ENCODE data around the gene STX1B. TPM values are rescaled to one million over a fixed set of nuclear protein-coding genes. Genes with fewer than 3 reads are reported as not detected.
"Not testable (repeated sequence)": the region's sequence is repeated elsewhere in the genome, so short reads cannot be mapped to it uniquely, and the experiment has no call there.

STX1B gene
- total RNA-seq, 3 donors from 2014 or later (not counting 1 experiment from before 2014, with no cell fraction given) = 0.14 to 1.6 (median 0.32) TPM

- peak overlapping the region; percentile 55 for H3K27ac ChIP-seq (ENCODE audit: low read length)
- DNase-seq = peak; percentile 68 to 86
- peak; percentile 81 for TF ChIP-seq CTCF (IDR thresholded peaks at IDR 0.05)
- H3K4me3 Mint-ChIP-seq = peak overlapping the region; percentile 81
- H3K27me3 ChIP-seq (ENCODE audit: control insufficient read depth, insufficient read depth, low read length) = no peaks in the 10 kb centered on the region
- no peaks in the 10 kb centered on the region for H3K27me3 Mint-ChIP-seq (ENCODE audit: low read depth in 2 of 2)
- intact Hi-C loops (cut with micrococcal nuclease) = loop anchor here (1.0 kb wide), 1 partner anchor 98 kb away; no protein-coding TSS in a partner anchor
- no peaks in the 10 kb centered on the region for H3K9me3 ChIP-seq (ENCODE audit: control insufficient read depth, insufficient read depth, low read length)
- H3K36me3 Mint-ChIP-seq = no peaks in the 10 kb centered on the region
- no peaks in the 10 kb centered on the region for H3K36me3 ChIP-seq (ENCODE audit: control insufficient read depth, insufficient read depth, low read length)
- no peaks in the 10 kb centered on the region for H3K9me3 Mint-ChIP-seq
- WGBS (ENCODE audit: insufficient coverage) = 19% methylated on average over 15 of the region's 15 CpGs
- peak overlapping the region; percentile 21 for H3K4me3 ChIP-seq (ENCODE audit: low read length)
- peak; percentile 99 for ATAC-seq
- peaks cover 16% of the 10 kb centered on the region for H3K4me1 ChIP-seq (ENCODE audit: control insufficient read depth, insufficient read depth, low read length)
- H3K4me1 Mint-ChIP-seq = peaks cover 22 to 33% of the 10 kb centered on the region in 2 donors
- H3K27ac Mint-ChIP-seq = peak overlapping the region; percentile 68 to 78
Measured at GRCh38 chr16:30941600-30942425, 68.6 kb downstream of the STX1B start.

- intact Hi-C loops (cut with micrococcal nuclease); H3K27ac Mint-ChIP-seq; H3K27me3 Mint-ChIP-seq (ENCODE audit: low read depth in 2 of 2); DNase-seq; H3K27me3 ChIP-seq (ENCODE audit: control insufficient read depth, insufficient read depth, low read length); H3K4me3 Mint-ChIP-seq; H3K4me3 ChIP-seq (ENCODE audit: low read length); ATAC-seq; H3K27ac ChIP-seq (ENCODE audit: low read length); H3K9me3 Mint-ChIP-seq; H3K9me3 ChIP-seq (ENCODE audit: control insufficient read depth, insufficient read depth, low read length); H3K36me3 ChIP-seq (ENCODE audit: control insufficient read depth, insufficient read depth, low read length); H3K36me3 Mint-ChIP-seq: not testable (repeated sequence)
- peaks cover 16% of the 10 kb centered on the region for H3K4me1 ChIP-seq (ENCODE audit: control insufficient read depth, insufficient read depth, low read length)
- WGBS (ENCODE audit: insufficient coverage) = 96% methylated on average over 8 of the region's 8 CpGs
- peaks cover 26 to 39% of the 10 kb centered on the region in 2 donors for H3K4me1 Mint-ChIP-seq
Measured at GRCh38 chr16:30939571-30939970, 70.9 kb downstream of the STX1B start.

Other genes with a start within 250 kb of the STX1B start
- gene CFAP119, start 248.6 kb downstream of the STX1B start, total RNA-seq = 1 to 10 TPM; 3.4 to 5.1 (median 4.9) TPM
- gene RNF40, start 248.3 kb downstream of the STX1B start, total RNA-seq = 100 to 1,000 TPM; 153 to 167 (median 161) TPM
- gene ZNF629, start 223.4 kb downstream of the STX1B start, total RNA-seq = 1 to 10 TPM in 2 of 3 donors, under 1 TPM in 1; 0.96 to 1.9 (median 1.8) TPM
- gene BCL7C, start 116.6 kb downstream of the STX1B start, total RNA-seq = 10 to 100 TPM; 25.1 to 28.5 (median 27.4) TPM
- gene CTF1, start 114.0 kb downstream of the STX1B start, total RNA-seq = under 1 TPM; 0.45 to 0.60 (median 0.47) TPM
- gene FBXL19, start 87.1 kb downstream of the STX1B start, total RNA-seq = 10 to 100 TPM; 10.1 to 13.3 (median 12.4) TPM
- gene ORAI3, start 61.6 kb downstream of the STX1B start, total RNA-seq = 10 to 100 TPM; 10.8 to 19.8 (median 12.8) TPM
- gene SETD1A, start 52.9 kb downstream of the STX1B start, total RNA-seq = 10 to 100 TPM; 32.9 to 34.5 (median 33.9) TPM
- 1 to 10 TPM in 1 of 3 donors, under 1 TPM in 2; 0.26 to 2.1 (median 0.39) TPM for gene HSD3B7, start 25.4 kb downstream of the STX1B start, total RNA-seq
- gene STX4, start 22.9 kb upstream of the STX1B start, total RNA-seq = 100 to 1,000 TPM; 128 to 145 (median 133) TPM
- 10 to 100 TPM; 11.0 to 27.4 (median 22.6) TPM for gene ZNF668, start 63.6 kb upstream of the STX1B start, total RNA-seq
- gene ZNF646, start 63.8 kb upstream of the STX1B start, total RNA-seq = 10 to 100 TPM; 22.0 to 31.1 (median 30.1) TPM
- gene PRSS53, start 78.3 kb upstream of the STX1B start, total RNA-seq = 1 to 10 TPM; 4.3 to 7.4 (median 5.1) TPM
- 10 to 100 TPM; 35.9 to 42.1 (median 41.8) TPM for gene VKORC1, start 84.2 kb upstream of the STX1B start, total RNA-seq
- 10 to 100 TPM in 2 of 3 donors, 1 to 10 TPM in 1; 9.9 to 16.3 (median 12.1) TPM for gene BCKDK, start 97.7 kb upstream of the STX1B start, total RNA-seq
- 100 to 1,000 TPM in 1 of 3 donors, 10 to 100 TPM in 2; 90.6 to 101 (median 93.4) TPM for gene KAT8, start 107.0 kb upstream of the STX1B start, total RNA-seq
- not detected for gene PRSS8, start 125.1 kb upstream of the STX1B start, total RNA-seq
- 1 to 10 TPM; 2.1 to 3.5 (median 2.3) TPM for gene PRSS36, start 139.4 kb upstream of the STX1B start, total RNA-seq
- gene FUS, start 169.5 kb upstream of the STX1B start, total RNA-seq = 100 to 1,000 TPM; 872 to 934 (median 918) TPM
- gene PYCARD, start 192.1 kb upstream of the STX1B start, total RNA-seq = 10 to 100 TPM; 29.7 to 38.1 (median 37.6) TPM
- gene TRIM72, start 203.5 kb upstream of the STX1B start, total RNA-seq = under 1 TPM in 2 of 3 donors, not detected in 1; 0.05 to 0.07 TPM
- not detected for gene PYDC1, start 206.5 kb upstream of the STX1B start, total RNA-seq
- gene ITGAM, start 249.3 kb upstream of the STX1B start, total RNA-seq = 100 to 1,000 TPM; 370 to 545 (median 428) TPM